ENCODE data around the gene TBCC.

Gene TBCC, protein sequence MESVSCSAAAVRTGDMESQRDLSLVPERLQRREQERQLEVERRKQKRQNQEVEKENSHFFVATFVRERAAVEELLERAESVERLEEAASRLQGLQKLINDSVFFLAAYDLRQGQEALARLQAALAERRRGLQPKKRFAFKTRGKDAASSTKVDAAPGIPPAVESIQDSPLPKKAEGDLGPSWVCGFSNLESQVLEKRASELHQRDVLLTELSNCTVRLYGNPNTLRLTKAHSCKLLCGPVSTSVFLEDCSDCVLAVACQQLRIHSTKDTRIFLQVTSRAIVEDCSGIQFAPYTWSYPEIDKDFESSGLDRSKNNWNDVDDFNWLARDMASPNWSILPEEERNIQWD

DNA sequence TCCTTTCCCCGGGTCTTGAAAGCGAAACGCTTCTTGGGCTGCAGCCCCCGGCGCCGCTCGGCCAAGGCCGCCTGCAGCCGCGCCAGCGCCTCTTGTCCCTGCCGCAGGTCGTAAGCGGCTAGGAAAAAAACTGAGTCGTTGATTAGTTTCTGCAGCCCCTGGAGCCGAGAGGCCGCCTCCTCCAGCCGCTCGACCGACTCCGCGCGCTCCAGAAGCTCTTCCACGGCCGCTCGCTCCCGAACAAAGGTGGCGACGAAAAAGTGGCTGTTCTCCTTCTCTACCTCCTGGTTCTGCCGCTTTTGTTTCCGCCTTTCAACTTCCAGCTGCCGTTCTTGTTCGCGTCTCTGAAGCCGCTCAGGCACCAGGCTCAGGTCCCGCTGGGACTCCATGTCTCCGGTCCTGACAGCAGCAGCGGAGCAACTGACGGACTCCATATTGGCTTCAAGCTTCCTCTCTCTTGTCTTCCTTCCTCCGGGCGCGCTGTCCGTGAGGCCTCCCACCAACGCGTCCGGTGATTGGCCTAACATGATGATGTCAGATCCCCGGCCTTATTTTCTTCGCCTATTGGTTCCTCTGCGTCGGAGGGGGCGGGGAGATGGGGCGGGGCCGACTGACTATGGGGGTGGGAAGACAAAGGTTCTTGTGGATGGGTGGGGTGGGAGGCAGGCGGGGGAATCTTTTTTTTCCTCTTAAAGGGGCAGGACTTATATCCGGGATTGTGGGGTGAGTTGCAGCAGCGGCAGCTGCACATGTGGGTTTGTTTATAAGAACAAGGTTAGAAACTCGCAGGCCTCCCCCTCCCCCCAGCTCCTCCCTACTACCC, at the start of gene TBCC:
TSS of gene TBCC (minus strand) at position 464 of the 823 bp plus-strand sequence. CDS start at position 434, 30 bp downstream.
- DNase-seq (ENCODE audit: low spot score): peak; percentile 98

DNA sequence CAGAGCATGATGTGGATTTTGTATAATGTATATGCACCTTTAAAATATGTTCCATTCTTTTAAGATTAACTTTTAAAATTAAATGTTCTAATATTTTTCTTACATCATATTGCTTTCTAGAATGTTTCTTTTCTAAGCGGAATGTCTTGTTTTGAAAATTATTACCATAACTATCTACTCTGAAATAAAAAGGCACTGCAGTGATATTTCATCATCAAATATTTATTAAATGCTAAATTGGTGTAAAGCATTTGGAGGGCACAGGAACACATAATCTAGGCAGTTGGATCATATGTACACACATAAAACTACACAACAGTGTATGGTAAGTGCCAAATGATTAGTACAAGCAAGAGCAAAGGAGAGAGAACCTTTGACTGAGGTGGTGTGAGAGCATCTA, 49.7 kb upstream of the TBCC start:
- no peak for DNase-seq (ENCODE audit: low spot score)

DNA sequence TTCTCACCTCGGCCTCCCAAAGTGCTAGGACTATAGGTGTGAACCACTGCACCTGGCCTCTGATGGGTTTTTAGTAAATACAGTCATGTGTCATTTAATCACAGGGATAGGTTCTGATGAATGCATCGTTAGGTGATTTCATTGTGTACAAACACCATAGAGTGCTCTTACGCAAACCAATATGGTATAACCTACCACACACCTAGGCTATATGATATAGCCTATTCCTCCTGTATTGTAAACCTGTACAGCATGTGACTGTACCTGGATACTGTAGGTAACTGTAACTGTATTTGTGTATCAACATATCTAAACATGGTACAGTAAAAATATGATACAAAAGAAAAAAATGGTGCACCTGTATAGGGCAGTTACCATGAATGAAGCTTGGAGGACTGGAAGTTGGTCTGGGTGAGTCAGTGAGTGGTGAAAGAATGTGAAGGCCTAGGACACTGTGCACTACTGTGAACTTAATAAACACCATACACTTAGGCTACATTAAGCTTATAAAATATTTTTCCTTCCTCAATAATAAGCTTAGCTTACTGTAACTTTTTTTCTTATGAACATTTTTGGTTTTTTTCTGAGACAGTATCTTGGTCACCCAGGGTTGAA, 45.9 kb upstream of the TBCC start:
- DNase-seq (ENCODE audit: low spot score): peak; percentile 29

DNA sequence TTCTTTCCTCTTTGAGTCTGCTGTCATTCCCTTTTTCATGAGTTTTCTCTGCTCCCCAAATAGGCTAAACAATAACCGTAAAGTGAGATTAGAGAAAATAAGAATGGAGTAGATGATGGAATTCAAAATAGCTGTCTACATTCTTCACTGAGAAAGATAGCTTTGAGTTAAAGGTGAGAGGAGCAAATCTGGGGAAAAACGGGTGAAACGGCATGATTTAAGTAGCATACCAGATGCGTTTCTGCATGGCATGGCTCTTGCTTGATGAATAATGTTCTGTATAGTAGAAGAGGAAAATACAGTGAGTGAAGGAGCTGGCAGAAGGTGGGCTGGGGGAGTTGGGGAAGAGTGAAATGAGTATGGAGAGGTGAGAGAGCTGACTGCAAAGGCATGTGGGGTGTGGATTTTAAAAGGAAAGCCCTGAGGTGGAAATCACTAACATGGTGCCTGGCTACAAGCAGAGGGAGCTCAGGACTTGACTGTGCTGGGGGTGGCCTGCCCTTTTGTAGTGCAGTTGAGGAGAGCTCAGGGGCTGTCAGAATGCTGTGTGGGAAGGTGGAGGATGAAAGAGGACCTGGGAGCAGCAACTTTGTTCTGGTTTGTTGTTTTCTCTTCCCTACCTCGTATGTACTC, 44.8 kb upstream of the TBCC start:
- DNase-seq (ENCODE audit: low spot score): no peak

DNA sequence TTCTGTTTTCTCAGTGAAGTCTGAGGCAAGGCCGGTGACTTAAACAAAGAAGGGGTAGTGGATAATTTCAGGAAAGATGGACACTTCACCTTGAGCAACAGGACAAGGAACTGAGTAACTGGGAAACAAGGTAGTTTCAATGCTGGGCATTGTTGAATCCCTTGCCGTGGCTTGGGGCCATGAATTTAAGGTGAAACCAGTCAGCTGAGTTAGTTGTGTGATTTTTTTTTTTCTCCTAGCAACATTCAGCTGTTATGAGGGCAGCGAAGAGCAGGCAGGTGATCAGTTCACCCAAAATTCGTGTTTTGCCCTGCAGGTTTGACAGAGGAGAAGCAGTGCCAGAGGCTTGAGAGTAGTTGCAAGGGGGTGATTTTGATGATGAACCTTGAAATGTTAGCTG, 42.8 kb upstream of the TBCC start:
- no peak for DNase-seq (ENCODE audit: low spot score)

DNA sequence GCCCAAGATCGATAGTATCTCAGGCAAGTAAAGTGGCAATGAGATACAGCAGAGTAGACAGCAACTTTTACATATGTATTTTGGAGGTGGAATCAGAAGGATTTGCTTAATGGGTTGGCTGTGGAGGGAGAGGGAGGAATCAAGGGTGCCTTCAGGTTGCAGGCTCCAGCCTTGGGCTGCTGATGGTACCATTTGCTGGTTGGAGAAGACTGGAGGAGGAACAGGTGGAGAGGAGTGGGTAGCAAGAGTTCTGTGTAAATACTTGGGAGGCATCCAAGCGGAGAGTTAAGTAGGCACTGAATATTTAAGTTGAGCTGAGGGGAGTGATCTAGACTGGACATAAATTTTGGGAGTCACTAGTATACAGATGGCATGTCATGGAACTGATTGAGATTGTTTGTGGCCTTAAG, 41.2 kb upstream of the TBCC start:
- no peak for DNase-seq (ENCODE audit: low spot score)

DNA sequence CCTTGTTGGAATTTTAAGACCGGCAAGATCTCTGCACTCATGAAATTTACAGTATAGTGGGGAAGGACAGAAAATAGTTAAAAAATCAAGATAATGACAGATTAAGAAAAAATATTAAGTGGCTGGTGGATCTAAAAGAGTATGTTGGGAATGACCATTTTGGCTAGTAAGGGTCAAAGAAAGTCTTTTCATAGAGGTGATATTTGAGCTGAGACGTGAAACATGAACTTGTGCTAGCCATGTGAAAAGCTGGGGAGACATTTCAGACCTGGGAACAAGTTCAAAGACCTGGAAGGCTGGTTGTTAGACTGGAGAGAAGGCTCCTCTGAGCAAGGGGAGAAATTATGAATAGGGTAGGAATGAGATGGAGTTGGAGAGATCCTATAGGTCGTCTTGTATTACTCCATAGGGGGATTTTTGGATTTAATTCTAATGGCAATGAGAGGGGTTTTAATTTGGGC, 40.7 kb upstream of the TBCC start:
- DNase-seq (ENCODE audit: low spot score): no peak

DNA sequence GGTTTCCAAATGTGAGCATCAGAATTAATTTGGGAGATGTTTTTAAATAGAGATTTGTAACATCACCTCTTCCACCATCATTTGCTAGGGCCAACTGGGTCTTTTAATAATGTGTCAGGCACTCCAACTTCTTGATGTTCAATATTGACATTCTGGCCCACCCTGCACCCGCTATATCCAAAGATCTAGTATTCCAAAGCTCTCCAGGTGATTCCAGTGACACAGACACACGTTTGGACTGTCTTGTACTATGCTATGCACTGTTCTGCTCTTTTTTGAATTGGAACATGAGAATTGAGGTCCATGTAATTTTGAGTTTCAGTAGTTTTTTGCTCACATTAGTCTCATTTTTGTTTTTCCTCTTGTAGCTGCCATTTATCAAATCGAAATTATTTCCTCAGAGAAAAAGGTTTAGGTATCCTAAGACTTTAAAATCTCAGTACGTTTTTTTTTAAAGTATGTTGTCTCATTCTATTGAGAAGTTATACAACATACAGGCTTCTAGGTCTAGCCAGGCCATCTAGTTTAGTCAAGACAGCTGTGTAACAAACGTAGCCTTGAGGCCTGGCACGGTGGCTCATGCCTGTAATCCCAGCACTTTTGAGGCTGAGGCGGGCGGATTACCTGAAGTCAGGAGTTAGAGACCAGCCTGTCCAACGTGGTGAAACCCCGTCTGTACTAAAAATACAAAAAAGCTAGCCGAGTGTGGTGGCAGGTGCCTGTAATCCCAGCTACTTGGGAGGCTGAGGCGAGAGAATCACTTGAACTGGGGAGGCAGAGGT, 39.0 kb upstream of the TBCC start:
- no peak for DNase-seq (ENCODE audit: low spot score)

DNA sequence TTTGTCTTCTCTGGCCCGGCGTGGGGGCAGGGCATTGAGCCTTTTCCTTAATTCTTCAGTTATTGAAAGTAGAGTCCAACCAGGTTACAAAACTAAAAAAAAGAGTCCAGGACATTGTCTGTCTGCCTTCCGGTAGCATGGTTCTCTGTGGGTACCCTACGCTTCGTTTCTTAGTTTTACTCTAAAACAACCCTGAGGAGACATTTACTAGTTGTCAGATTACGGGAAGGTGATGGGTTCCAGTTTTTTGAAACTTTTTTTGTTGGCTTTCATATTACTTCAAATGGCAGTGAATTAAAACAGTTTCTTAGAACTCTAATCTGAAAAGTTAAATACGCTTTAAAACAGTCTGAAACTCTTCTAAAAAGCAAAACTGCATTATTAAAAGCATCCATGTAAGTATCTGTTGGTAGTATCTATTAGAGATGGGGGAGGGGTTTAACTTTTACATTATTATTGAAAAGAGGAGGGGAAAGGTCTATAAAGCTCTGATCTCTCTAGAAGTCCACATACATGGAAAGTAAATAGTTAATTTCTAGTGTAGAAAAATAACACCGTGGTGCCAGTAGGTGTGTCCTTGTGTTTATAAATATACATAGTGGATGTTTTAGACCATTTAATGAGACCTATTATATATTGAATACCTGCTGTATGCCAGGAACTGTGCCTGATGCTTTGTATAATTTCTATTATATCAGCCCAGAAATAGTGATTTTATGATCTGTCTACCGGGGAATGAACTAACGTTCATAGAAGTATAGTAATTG, 38.2 kb upstream of the TBCC start:
- no peak for DNase-seq (ENCODE audit: low spot score)

DNA sequence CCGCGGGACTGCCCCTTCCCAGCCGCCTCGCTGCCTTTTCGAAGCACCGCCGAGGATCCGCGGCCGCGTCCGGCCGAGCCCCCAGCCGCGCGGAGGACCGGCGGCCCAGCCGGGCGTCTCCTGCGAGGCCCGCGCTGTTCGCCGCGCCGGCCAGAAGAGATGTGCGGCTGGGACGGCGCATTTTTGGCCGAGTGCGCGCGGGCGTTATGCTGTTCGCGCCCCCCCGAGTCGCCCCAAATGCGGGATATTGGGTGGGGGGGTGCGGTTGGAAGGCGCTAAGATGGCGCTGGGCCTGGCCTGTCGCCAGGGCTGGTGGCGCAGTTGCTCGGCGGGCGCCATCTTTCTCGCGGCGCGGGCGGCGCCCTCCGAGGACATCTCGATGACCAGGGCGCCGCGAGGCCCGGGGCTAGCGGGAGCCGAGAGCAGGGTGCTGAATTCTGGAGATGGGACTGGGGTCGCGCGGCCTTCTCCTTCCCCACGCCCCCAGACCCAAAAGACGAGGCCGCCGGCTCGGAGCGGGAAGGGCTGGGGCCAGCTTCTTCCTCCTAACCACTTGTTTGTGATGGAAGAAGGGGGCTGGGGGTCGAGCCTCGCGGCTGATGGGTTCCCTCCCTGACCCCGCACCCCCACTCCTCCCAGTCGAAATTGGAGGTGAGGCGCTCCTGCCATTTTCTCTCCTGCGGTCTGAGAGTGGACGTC, 37.4 kb upstream of the TBCC start:
- peak; percentile 73 for DNase-seq (ENCODE audit: low spot score)

DNA sequence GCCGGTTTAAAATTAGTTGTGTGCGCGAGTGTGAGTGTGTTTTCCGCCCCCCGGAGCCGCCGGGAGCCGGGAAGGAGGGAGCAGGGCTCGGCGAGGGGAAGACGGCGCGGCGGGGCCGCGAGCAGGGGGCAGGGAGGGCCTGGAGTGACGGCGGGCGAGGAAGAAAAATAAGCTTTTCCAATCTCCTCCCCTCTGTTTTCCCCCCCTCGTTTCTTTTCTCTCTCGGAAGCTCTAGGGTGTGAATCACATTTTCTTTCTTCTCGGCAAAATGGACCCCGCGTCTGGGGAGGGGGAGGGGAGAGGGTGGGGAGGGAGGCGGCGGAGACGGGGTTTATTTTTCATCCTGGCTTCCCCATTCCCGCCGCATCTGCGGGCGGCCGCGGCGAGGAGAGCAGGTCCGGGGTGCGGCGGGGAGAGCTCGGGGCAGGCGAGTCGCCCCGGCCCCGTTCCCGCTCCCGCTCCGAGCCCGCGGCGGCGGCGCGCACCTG, 36.8 kb upstream of the TBCC start:
- DNase-seq (ENCODE audit: low spot score): peak; percentile 95

DNA sequence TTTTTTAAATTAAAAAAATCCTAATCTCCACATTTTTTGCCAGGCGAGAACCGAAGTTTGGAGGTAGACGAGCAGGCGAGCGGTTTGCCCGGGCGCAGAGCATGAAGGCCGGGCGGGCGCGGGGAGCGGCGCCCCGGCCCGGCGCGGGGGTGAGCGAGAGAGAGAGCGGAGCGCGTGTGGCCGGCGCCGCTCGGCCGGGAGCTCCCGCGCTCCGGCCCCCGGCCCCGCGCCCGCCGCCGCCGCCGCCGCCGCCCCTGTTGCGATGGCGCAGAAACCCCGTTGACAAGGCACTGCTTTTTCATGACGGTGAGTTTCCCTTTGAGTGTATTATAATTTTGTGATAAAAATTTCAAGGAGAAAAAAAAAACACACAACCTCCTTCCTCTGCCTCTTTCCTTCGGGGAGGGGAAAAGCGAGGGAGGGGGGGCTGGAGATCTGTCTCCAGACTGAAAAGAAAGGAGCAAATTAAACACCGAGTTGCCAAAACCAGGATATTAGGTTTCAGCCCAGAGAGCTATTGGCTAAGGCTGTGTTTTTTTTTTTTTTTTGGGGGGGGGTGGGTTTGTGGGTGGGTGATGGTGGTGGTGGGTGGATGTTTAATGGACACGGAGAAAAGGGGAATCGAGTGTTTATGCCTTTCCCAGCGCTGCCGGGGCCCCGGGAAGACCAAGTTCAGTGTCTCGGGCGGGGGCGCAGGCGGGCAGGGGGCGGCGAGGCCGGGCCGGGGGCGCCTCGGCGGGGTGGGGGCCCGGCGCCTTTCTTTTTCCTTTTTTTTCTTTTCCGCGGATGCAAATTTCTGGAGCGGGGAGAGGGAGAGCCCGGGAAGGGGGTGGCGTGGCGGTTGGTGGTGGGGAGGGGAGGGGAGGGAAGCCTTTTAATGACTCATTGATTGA, 36.1 kb upstream of the TBCC start, which contains the start of gene BICRAL:
TSS of gene BICRAL (plus strand) at position 257 of the 893 bp plus-strand sequence. CDS start 39,971 bp downstream, outside the sequence.
- DNase-seq (ENCODE audit: low spot score): peak; percentile 77

DNA sequence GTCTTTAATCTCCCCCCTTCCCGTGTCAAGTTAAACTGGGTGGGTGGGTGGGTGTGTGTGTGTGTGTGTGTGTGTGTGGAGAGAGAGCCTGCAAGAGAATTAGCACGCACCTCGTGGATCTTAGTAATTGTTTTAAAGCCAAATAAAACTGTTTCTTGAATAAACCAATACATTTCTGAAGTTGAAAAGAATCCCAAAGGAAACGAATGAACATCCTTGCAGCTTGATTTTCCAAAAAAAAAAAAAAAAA, 35.6 kb upstream of the TBCC start:
- no peak for DNase-seq (ENCODE audit: low spot score)

DNA sequence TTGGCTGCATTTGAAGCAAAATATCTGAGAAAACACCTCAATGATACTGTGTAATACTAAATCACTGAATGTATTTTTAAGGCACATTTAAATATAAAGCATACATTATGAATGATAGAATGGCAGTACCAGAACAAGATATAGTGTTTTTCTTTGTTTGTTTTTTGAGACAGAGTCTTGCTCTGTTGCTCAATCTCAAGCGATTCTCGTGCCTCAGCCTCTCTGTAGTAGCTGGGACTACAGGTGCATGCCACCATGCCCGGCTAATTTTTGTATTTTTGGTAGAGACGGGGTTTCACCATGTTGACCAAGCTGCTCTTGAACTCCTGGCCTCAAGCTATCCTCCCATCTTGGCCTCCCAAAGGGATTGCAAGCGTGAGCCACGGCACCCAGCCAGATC, 33.6 kb upstream of the TBCC start:
- DNase-seq (ENCODE audit: low spot score): no peak

DNA sequence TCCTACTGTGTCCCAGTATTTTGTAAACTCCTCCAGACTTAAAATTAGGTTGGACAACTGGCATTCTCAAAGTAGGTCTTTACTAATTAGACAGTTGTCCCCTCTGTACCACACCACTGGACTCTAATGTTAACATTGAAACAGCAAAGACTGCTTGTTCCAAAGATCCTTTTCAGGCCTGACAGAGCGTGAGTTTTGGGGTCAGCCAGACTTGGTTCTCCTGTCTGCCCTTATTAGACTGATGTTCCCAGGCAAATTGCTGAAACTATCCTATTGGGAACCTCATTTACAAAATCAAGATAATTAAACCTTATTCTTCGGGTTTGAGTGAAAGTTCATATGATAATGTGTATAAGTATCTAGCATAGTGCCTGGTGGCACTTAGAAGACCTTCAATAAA, 32.2 kb upstream of the TBCC start:
- no peak for DNase-seq (ENCODE audit: low spot score)

DNA sequence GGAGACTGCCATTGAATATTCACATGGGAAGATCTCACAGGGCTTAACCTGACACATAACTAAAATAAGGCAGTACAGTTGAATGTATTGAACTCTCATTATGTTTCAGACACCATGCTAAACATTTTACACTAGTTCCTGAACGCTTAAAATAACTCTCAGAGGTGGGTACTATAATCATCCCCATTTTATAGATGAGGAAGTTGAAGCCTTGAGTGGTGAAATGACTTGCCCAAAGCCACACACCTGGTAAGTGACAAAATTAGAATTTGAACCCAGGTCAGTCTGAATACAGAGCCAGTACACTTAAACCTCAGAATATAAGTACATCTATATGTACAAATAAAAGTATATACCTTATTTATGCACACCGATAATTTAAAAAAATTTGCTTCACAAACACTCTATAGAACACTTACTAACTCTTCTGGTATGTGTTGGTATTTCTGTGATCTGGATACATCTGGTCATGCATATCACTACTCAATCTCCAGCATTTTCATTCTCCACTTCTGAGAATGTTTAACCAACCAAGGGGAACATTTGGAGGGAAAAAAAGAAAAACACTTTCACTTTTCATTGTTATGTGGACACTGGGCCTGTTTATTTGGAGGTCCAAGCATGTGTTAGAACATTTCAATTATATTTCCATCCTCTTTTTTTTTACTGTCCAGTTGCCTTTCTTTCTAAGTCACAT, 31.4 kb upstream of the TBCC start:
- DNase-seq (ENCODE audit: low spot score): peak; percentile 88

DNA sequence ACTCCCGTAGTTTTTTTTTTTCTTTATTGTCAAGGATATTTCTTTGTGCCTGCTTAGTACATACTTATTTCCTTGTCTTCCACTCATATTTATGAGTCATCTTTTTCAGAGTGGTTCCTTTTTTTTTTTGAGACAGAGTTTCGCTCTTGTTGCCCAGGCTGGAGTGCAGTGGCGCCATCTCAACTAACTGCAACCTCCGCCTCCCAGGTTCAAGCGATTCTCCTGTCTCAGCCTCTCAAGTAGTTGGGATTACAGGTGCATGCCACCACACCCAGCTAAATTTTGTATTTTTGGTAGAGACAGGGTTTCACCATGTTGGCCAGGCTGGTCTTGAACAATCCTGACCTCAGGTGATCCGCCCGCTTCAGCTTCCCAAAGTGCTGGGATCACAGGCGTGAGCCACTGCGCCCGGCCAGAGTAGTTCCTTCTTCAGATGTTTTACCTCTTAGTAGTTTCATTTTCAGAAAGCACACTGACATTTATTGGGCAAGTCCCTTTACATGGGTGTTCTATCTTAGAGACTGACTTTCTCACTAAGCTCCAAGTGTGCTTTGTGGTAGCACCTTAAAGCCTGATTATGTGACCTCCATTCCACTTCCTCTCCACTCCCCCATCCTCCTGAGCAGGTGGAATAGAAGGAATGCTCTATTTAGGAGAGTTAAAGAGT, 29.1 kb upstream of the TBCC start:
- DNase-seq (ENCODE audit: low spot score): peak; percentile 44

DNA sequence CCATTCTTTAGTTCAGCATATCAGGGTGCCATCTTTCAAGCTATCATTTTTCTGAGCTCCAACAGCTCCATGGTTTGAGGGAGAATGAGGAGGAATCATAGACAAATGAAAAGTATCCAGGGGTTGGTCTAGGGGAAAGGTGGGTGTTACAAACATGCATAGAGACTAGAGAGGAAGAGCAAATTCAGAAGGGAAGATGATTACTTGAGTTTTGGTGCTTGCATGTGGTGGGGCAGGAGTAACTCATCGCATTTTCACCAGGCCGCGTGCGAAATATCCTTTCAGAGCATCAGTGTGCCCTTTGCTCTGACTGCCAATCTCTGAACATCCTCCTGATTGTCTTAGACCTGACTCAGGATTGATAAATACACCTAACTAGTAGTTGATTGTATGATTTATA, 28.3 kb upstream of the TBCC start:
- no peak for DNase-seq (ENCODE audit: low spot score)

All from kidney tubule cell (primary cell).